H1 (cell line): Measurements from ENCODE around the gene SOS1. TPM values are rescaled to one million over a fixed set of nuclear protein-coding genes. Genes with fewer than 3 reads are reported as not detected.

Source experiments
- CTCF ChIA-PET: fragments of 300-600 bp; sonication (Branson Sonifier 250); formaldehyde crosslinking; loops from one replicate; lab custom pipeline; 2021; ENCODE audit not compliant: partially characterized antibody; lab: Charles Lee
- POLR2A ChIA-PET: fragments of 300-600 bp; sonication (Branson Sonifier 250); formaldehyde crosslinking; loops from one replicate; lab custom pipeline; 2021; ENCODE audit warnings: inconsistent platforms; ENCODE audit not compliant: partially characterized antibody; lab: Charles Lee
- DNase-seq, 2 experiments: peaks; one replicate each; pipeline versions ENCODE4 v3.0.0 to v3.0.0-alpha.2; 2010 to 2022; ENCODE audit warnings: low spot score in 2 of 2, low read depth in 1 of 2, mixed read lengths in 1 of 2
- FAIRE-seq: peaks from 2 replicates; lab custom pipeline; 2011; peaks lifted over from hg19 to GRCh38; lab: Jason Lieb, UNC
- H2AFZ ChIP-seq: 2 replicates; pipeline ENCODE4 v1.8.1; 2012; ENCODE audit warnings: low read length, inconsistent platforms
- H2AK5ac ChIP-seq: 2 replicates; pipeline ENCODE4 v1.6.1; 2013; ENCODE audit warnings: low read depth, low read length
- H2BK120ac ChIP-seq: replicated peaks from 2 replicates; pipeline ENCODE3; 2013; ENCODE audit warnings: low read depth, low read length, inconsistent platforms
- H2BK12ac ChIP-seq: 2 replicates; pipeline ENCODE4 v1.6.1; 2013; ENCODE audit warnings: low read depth, low read length
- H2BK15ac ChIP-seq: 2 replicates; pipeline ENCODE4 v1.6.1; 2013; ENCODE audit warnings: low read length
- H2BK20ac ChIP-seq: 2 replicates; pipeline ENCODE4 v1.6.1; 2013; ENCODE audit warnings: low read length
- H2BK5ac ChIP-seq: 2 replicates; pipeline ENCODE4 v1.6.1; 2013; ENCODE audit warnings: low read depth, low read length
- H3K14ac ChIP-seq: 2 replicates; pipeline ENCODE4 v1.6.1; 2013; ENCODE audit warnings: inconsistent platforms; ENCODE audit not compliant: insufficient read length
- H3K18ac ChIP-seq: 2 replicates; pipeline ENCODE4 v1.6.1; 2013; ENCODE audit warnings: low read length; ENCODE audit errors: extremely low read depth
- H3K23ac ChIP-seq: 2 replicates; pipeline ENCODE4 v1.6.1; 2013; ENCODE audit warnings: inconsistent platforms; ENCODE audit not compliant: insufficient read length
- H3K23me2 ChIP-seq: 2 replicates; pipeline ENCODE4 v1.6.1; 2013; ENCODE audit warnings: low read depth, low read length
- H3K27ac ChIP-seq: 2 replicates; pipeline ENCODE4 v1.6.1; 2011; ENCODE audit warnings: low read depth, low read length, inconsistent platforms
- H3K27me3 ChIP-seq, 4 experiments: replicated peaks in 1 of 4; 1 replicate in 1 of 4; 2 replicates in 3 of 4; pipeline versions ENCODE4 v1.6.1 to v1.8.1; 2011 to 2013; ENCODE audit warnings: low read length in 3 of 4, mild to moderate bottlenecking in 3 of 4, inconsistent platforms in 2 of 4, mixed read lengths in 2 of 4, moderate library complexity in 1 of 4; ENCODE audit not compliant: control insufficient read depth in 3 of 4, insufficient read depth in 3 of 4; ENCODE audit errors: extremely low read depth in 1 of 4
- H3K36me3 ChIP-seq, 4 experiments: 2 replicates each; pipeline versions ENCODE4 v1.6.1 to v1.8.1; 2011 to 2013; ENCODE audit warnings: mild to moderate bottlenecking in 4 of 4, low read length in 3 of 4, moderate library complexity in 2 of 4, control low read depth in 1 of 4, inconsistent platforms in 1 of 4; ENCODE audit not compliant: insufficient read depth in 4 of 4, control insufficient read depth in 2 of 4
- H3K4ac ChIP-seq: replicated peaks from 2 replicates; pipeline ENCODE3; 2013; ENCODE audit warnings: low read length, low read depth, mixed read lengths, inconsistent platforms; ENCODE audit not compliant: insufficient read length
- H3K4me1 ChIP-seq, 4 experiments: replicated peaks in 1 of 4; 1 replicate in 1 of 4; 2 replicates in 3 of 4; pipeline versions ENCODE4 v1.6.1 to v1.8.1; 2011 to 2013; ENCODE audit warnings: low read length in 3 of 4, inconsistent platforms in 2 of 4, mixed read lengths in 1 of 4; ENCODE audit not compliant: insufficient read depth in 4 of 4, control insufficient read depth in 3 of 4
- H3K4me2 ChIP-seq, 2 experiments: 2 replicates each; pipeline versions ENCODE4 v1.6.1 to v1.8.1; 2011 to 2013; ENCODE audit warnings: low read depth in 2 of 2, low read length in 2 of 2, control low read depth in 1 of 2, inconsistent platforms in 1 of 2, mild to moderate bottlenecking in 1 of 2; ENCODE audit not compliant: insufficient read depth in 1 of 2
- H3K4me3 ChIP-seq, 4 experiments: fragments of 200-600, 300-600 bp in 1 of 4; sonication (generic), shearing (Covaris generic), sonication (Bioruptor Twin) in 1 of 4; 2 replicates each; pipeline versions ENCODE4 v1.5.1 to v1.8.1; 2011 to 2016; ENCODE audit warnings: low read length in 4 of 4, low read depth in 3 of 4, control low read depth in 2 of 4, inconsistent platforms in 2 of 4, mild to moderate bottlenecking in 2 of 4, mixed read lengths in 1 of 4, moderate library complexity in 1 of 4; ENCODE audit not compliant: insufficient read depth in 2 of 4; ENCODE audit errors: extremely low read depth in 1 of 4
- H3K56ac ChIP-seq: replicated peaks from 2 replicates; pipeline ENCODE3; 2013; ENCODE audit warnings: low read depth, mild to moderate bottlenecking, mixed read lengths, low read length, inconsistent platforms; ENCODE audit not compliant: insufficient read length
- H3K79me1 ChIP-seq: 2 replicates; pipeline ENCODE4 v1.6.1; 2013; ENCODE audit warnings: low read depth, low read length, control low read depth
- H3K79me2 ChIP-seq, 2 experiments: 2 replicates each; pipeline versions ENCODE4 v1.6.1 to v1.8.1; 2012 to 2013; ENCODE audit warnings: low read length in 2 of 2, mild to moderate bottlenecking in 2 of 2, inconsistent platforms in 1 of 2; ENCODE audit not compliant: insufficient read depth in 2 of 2, control insufficient read depth in 1 of 2
- H3K9ac ChIP-seq, 4 experiments: replicated peaks in 1 of 4; 1 replicate in 1 of 4; 2 replicates in 3 of 4; pipeline versions ENCODE4 v1.6.1 to v1.8.1; 2011 to 2013; ENCODE audit warnings: low read depth in 3 of 4, low read length in 3 of 4, control low read depth in 2 of 4, mild to moderate bottlenecking in 2 of 4, moderate library complexity in 2 of 4, inconsistent platforms in 1 of 4; ENCODE audit errors: extremely low read depth in 1 of 4
- H3K9me3 ChIP-seq, 2 experiments: 2 replicates each; pipeline versions ENCODE4 v1.6.1 to v1.8.1; 2012 to 2013; ENCODE audit warnings: mild to moderate bottlenecking in 2 of 2, moderate library complexity in 2 of 2, control low read depth in 1 of 2, inconsistent platforms in 1 of 2, low read depth in 1 of 2, low read length in 1 of 2, mixed read lengths in 1 of 2; ENCODE audit not compliant: insufficient read depth in 2 of 2
- H4K20me1 ChIP-seq, 2 experiments: replicated peaks in 1 of 2; 2 replicates each; pipeline versions ENCODE3 to v1.8.1; 2011 to 2013; ENCODE audit warnings: inconsistent platforms in 2 of 2, low read length in 2 of 2, mild to moderate bottlenecking in 1 of 2; ENCODE audit not compliant: insufficient read depth in 2 of 2, control insufficient read depth in 1 of 2
- H4K5ac ChIP-seq: 2 replicates; pipeline ENCODE4 v1.6.1; 2013; ENCODE audit warnings: low read length, low read depth, mixed read lengths, inconsistent platforms; ENCODE audit not compliant: insufficient read length
- H4K8ac ChIP-seq: 2 replicates; pipeline ENCODE4 v1.8.0; 2013; ENCODE audit warnings: mild to moderate bottlenecking, moderate library complexity, low read length, inconsistent platforms; ENCODE audit not compliant: insufficient read depth; ENCODE audit errors: extremely low read depth
- H4K91ac ChIP-seq: replicated peaks from 2 replicates; pipeline ENCODE3; 2013; ENCODE audit warnings: low read length, mixed read lengths, inconsistent platforms; ENCODE audit not compliant: insufficient read length
- CHD1 ChIP-seq: IDR thresholded peaks from 2 replicates; pipeline ENCODE4 v1.6.1; 2012; ENCODE audit warnings: low read depth, low read length, improper control_type of control experiment
- CREB1 ChIP-seq: IDR thresholded peaks from 2 replicates; pipeline ENCODE4 v1.6.1; 2012; ENCODE audit warnings: inconsistent platforms
- EP300 ChIP-seq, 2 experiments: IDR thresholded peaks; 1 replicate in 1 of 2; 2 replicates in 1 of 2; pipeline ENCODE4 v1.6.1; 2011 to 2012; ENCODE audit warnings: low read depth in 2 of 2, low read length in 2 of 2, mild to moderate bottlenecking in 2 of 2, borderline replicate concordance in 1 of 2, inconsistent platforms in 1 of 2, moderate library complexity in 1 of 2
- GTF2F1 ChIP-seq: IDR thresholded peaks from 2 replicates; pipeline ENCODE4 v1.6.1; 2012; ENCODE audit warnings: low read depth, low read length, improper control_type of control experiment, borderline replicate concordance
- NANOG ChIP-seq: IDR thresholded peaks from 2 replicates; pipeline ENCODE4 v1.6.1; 2011; ENCODE audit warnings: low read length, low read depth, mild to moderate bottlenecking, inconsistent platforms; ENCODE audit not compliant: insufficient read depth, poor library complexity, severe bottlenecking
- RNF2 ChIP-seq: fragments of 200-900, 300-1000 bp; sonication (generic); IDR thresholded peaks from 2 replicates; pipeline ENCODE4 v1.7.1; 2016; ENCODE audit warnings: borderline replicate concordance, low read depth, mild to moderate bottlenecking, antibody characterized with exemption, low read length; ENCODE audit not compliant: poor library complexity, severe bottlenecking; ENCODE audit errors: missing control alignments
- RXRA ChIP-seq: IDR thresholded peaks from 2 replicates; pipeline ENCODE4 v1.6.1; 2011; ENCODE audit warnings: low read depth, mild to moderate bottlenecking, low read length, moderate library complexity; ENCODE audit not compliant: insufficient read depth
- SRF ChIP-seq: IDR thresholded peaks from 2 replicates; pipeline ENCODE4 v1.6.1; 2011; ENCODE audit warnings: mild to moderate bottlenecking, low read depth, low read length, moderate library complexity
- TAF7 ChIP-seq: optimal IDR thresholded peaks from 2 replicates; pipeline ENCODE3; 2011; ENCODE audit warnings: low read depth, mild to moderate bottlenecking, inconsistent platforms, low read length, moderate library complexity, borderline replicate concordance
- TBP ChIP-seq: IDR thresholded peaks from 2 replicates; pipeline ENCODE4 v1.6.1; 2011; ENCODE audit warnings: low read depth, low read length, improper control_type of control experiment
- WGBS, 2 experiments: shearing (Covaris generic) in 1 of 2; methylation state at CpG; one replicate each; pipeline versions ENCODE4 v1.1.6 to v1.1.7; 2013 to 2015; ENCODE audit warnings: low lambda C conversion rate in 2 of 2, mixed read lengths in 2 of 2, inconsistent platforms in 1 of 2, low coverage in 1 of 2, missing lambda C conversion rate in 1 of 2; ENCODE audit not compliant: insufficient replicate concordance in 2 of 2, insufficient coverage in 1 of 2, insufficient read length in 1 of 2; ENCODE audit errors: extremely low coverage in 1 of 2, missing lambda C conversion rate in 1 of 2; 5-methylcytosine and 5-hydroxymethylcytosine counted together
- polyA plus RNA-seq, 7 experiments: library from polyadenylated mRNA; depleted of rRNA in 3 of 7; stranded (reverse) in 5 of 7; unstranded in 2 of 7; fragments of >200 nt in 5 of 7; fragments of 200-250 nt in 2 of 7; gene quantifications; 1 replicate in 5 of 7; 2 replicates in 1 of 7; 4 replicates in 1 of 7; pipeline versions ENCODE4 v1.2.1 to v1.2.3, GENCODE V29; 2011 to 2013; ENCODE audit warnings: missing spikeins in 2 of 7, mixed read lengths in 2 of 7
- total RNA-seq: library from RNA; stranded (reverse); fragmentation: NEBNext Ultra II Directional; extraction: Animal tissue kit (Norgen Biotek cat#: 25700); gene quantifications from 2 replicates; pipeline ENCODE4 v1.2.1, GENCODE V29; 2021

SOS1 gene
- total and polyA plus RNA-seq, 2 of the 8 experiments (the other 6 are each of a cell fraction or from before 2014, with no cell fraction given): 25.7 to 27.0 TPM

DNA sequence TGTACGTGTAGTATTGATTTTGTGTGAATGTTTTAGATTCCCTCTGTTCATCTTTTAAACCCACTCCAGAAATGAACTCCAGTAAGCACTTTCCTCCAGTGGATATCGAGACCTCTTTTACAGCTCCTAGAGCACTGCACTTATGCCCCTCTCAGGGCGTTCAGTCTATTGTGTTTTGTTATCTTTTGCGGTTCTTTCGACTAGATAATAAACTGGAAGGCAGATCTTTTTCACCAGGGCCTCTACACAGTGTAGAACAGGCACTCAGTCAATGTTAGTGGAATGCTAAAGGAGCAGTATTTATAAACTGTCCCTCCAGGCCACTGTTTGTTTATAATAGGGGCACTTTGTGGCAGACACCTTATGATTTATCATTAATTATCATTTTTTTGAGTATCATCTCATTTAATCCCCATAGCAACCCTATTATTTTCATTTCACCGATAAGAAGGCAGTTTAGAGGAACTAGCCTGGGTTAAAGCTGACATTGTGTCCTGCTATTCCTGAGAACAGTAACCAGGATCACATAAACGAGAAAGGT, 742 bp upstream of the SOS1 start:
- no peaks in the 10 kb centered on the region for H3K9me3 ChIP-seq
- H3K4me3 ChIP-seq: peak overlapping the region; percentile 80 to 90 (median 84)
- no peak overlapping the region for H4K5ac ChIP-seq
- peaks cover 3 to 39% of the 10 kb centered on the region in 2 experiments for H3K79me2 ChIP-seq
- no peak overlapping the region for H3K56ac ChIP-seq
- peak overlapping the region; percentile 32; the same call in 1 of the 2 replicates for H2BK12ac ChIP-seq
- no peak overlapping the region for H2BK120ac ChIP-seq
- H3K4me2 ChIP-seq: peak overlapping the region; percentile 88 to 97
- no peak overlapping the region for H3K14ac ChIP-seq
- H3K27ac ChIP-seq: peak overlapping the region; percentile 82
- FAIRE-seq (no peak), DNase-seq (no peak)
- H4K20me1 ChIP-seq: peaks cover 2% of the 10 kb centered on the region in 2 experiments
- no peak overlapping the region; the same call in 1 of the 2 replicates for H3K18ac ChIP-seq
- H2BK15ac ChIP-seq: 0 out of 2 replicates have a peak overlapping the region, but pooled peaks have one; percentile 98
- H3K27me3 ChIP-seq: no peaks in the 10 kb centered on the region
- no peak overlapping the region for H3K4ac ChIP-seq
- CTCF ChIA-PET: interaction anchor here (3.8 kb wide), 1 partner anchor 107 kb away, joined by 25 read pairs; no protein-coding TSS in a partner anchor
- POLR2A ChIA-PET: interaction anchor here (0.9 to 1.8 kb wide), 3 partner anchors 10 to 31 kb away, joined by 4 to 8 read pairs (median 5); no protein-coding TSS in a partner anchor
- H2BK5ac ChIP-seq: peak overlapping the region; percentile 80; the same call in 1 of the 2 replicates
- H2AFZ ChIP-seq: peak overlapping the region; percentile 71; the same call in 1 of the 2 replicates
- H3K4me1 ChIP-seq: peaks cover 5 to 9% (median 8%) of the 10 kb centered on the region in 4 experiments
- no peak overlapping the region for H4K8ac ChIP-seq
- peaks cover 8% of the 10 kb centered on the region; the same call in 1 of the 2 replicates for H3K79me1 ChIP-seq
- H3K23me2 ChIP-seq: peaks cover 15% of the 10 kb centered on the region
- H2AK5ac ChIP-seq: peak overlapping the region; percentile 20; the same call in 1 of the 2 replicates
- no peak overlapping the region for H4K91ac ChIP-seq
- H3K36me3 ChIP-seq: peaks cover 0 to 3% (median 0%) of the 10 kb centered on the region in 4 experiments; a peak in 1 of 8 replicates
- no peak overlapping the region for H2BK20ac ChIP-seq
- 75% methylated on average over 7 of the region's 7 CpGs; no CpG with 5 or more reads in 1 of the 2 experiments for WGBS, 2 experiments
- peak overlapping the region; percentile 10 for H3K23ac ChIP-seq
- H3K9ac ChIP-seq: peak overlapping the region in 3 of 4 experiments; percentile 74 to 75 (median 75); a peak in 5 of 7 replicates
- TF ChIP-seq TAF7: no peak
- no peak for TF ChIP-seq CREB1
- no peak for TF ChIP-seq TBP
- TF ChIP-seq SRF: no peak
- TF ChIP-seq GTF2F1: no peak
- no peak for TF ChIP-seq NANOG
- no peak for TF ChIP-seq EP300 (IDR thresholded peaks at IDR 0.05; ENCODE audit: borderline replicate concordance in 1 of 2, low read depth in 2 of 2, low read length in 2 of 2)
- TF ChIP-seq RNF2: no peak
- no peak for TF ChIP-seq CHD1
- no peak for TF ChIP-seq RXRA
